ENCODE results near the gene TBX19.

GRCh38 chr1:168347630-168348029 lies 67.0 kb downstream of the TBX19 start:
- TF ChIP-seq, protein P1, sequence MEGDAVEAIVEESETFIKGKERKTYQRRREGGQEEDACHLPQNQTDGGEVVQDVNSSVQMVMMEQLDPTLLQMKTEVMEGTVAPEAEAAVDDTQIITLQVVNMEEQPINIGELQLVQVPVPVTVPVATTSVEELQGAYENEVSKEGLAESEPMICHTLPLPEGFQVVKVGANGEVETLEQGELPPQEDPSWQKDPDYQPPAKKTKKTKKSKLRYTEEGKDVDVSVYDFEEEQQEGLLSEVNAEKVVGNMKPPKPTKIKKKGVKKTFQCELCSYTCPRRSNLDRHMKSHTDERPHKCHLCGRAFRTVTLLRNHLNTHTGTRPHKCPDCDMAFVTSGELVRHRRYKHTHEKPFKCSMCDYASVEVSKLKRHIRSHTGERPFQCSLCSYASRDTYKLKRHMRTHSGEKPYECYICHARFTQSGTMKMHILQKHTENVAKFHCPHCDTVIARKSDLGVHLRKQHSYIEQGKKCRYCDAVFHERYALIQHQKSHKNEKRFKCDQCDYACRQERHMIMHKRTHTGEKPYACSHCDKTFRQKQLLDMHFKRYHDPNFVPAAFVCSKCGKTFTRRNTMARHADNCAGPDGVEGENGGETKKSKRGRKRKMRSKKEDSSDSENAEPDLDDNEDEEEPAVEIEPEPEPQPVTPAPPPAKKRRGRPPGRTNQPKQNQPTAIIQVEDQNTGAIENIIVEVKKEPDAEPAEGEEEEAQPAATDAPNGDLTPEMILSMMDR (IDR thresholded peaks at IDR 0.05) = no peak
- no peak for TF ChIP-seq POLR2A (IDR thresholded peaks at IDR 0.05)
- TF ChIP-seq EP300 (IDR thresholded peaks at IDR 0.05) = no peak
- no peak for TF ChIP-seq POLR2AphosphoS5 (IDR thresholded peaks at IDR 0.05)

Data from gastroesophageal sphincter (tissue), 3 donors.